HEK293T (cell line): ENCODE results near the gene ASPM.
"Not testable (repeated sequence)": the region's sequence is repeated elsewhere in the genome, so short reads cannot be mapped to it uniquely, and the experiment has no call there.

Experiments
- CTCF ChIA-PET: fragments of 350-600 bp; formaldehyde crosslinking; extraction: SDS; loops from one replicate; lab custom pipeline; 2021; ENCODE audit warnings: antibody characterized with exemption, inconsistent platforms; lab: Yijun Ruan, JAX
- POLR2A ChIA-PET: fragments of 350-600 bp; formaldehyde crosslinking; extraction: SDS; loops from one replicate; lab custom pipeline; 2020; ENCODE audit warnings: antibody characterized with exemption, inconsistent platforms; lab: Yijun Ruan, JAX
- DNase-seq: peaks from one replicate; pipeline ENCODE4 v3.0.0; 2012; ENCODE audit warnings: mixed read lengths; ENCODE audit errors: extremely low spot score
- ARNT ChIP-seq: fragments of 450-650 bp; IDR thresholded peaks from 2 replicates; pipeline ENCODE4 v1.6.1; 2017; ENCODE audit warnings: mild to moderate bottlenecking
- BHLHE40 ChIP-seq: fragments of 450-650 bp; IDR thresholded peaks from 2 replicates; pipeline ENCODE4 v1.6.1; 2016; ENCODE audit warnings: mild to moderate bottlenecking, moderate library complexity, borderline replicate concordance
- CTBP1 ChIP-seq: fragments of 450-650 bp; IDR thresholded peaks from 2 replicates; pipeline ENCODE4 v1.6.1; 2016; ENCODE audit warnings: borderline replicate concordance
- ELF4 ChIP-seq: fragments of 450-650 bp; IDR thresholded peaks from 2 replicates; pipeline ENCODE4 v1.6.1; 2017; ENCODE audit warnings: antibody characterized with exemption
- FOXA1 ChIP-seq: fragments of 450-650 bp; IDR thresholded peaks from 2 replicates; pipeline ENCODE4 v1.6.1; 2016; ENCODE audit warnings: mild to moderate bottlenecking
- FOXK2 ChIP-seq: fragments of 450-650 bp; IDR thresholded peaks from 2 replicates; pipeline ENCODE4 v1.6.1; 2016; ENCODE audit warnings: mild to moderate bottlenecking
- FOXM1 ChIP-seq: fragments of 450-650 bp; IDR thresholded peaks from 2 replicates; pipeline ENCODE4 v1.6.1; 2017; ENCODE audit warnings: mild to moderate bottlenecking, borderline replicate concordance
- HDGF ChIP-seq: fragments of 450-650 bp; IDR thresholded peaks from 2 replicates; pipeline ENCODE4 v1.6.1; 2017; ENCODE audit warnings: antibody characterized with exemption, borderline replicate concordance
- L3MBTL2 ChIP-seq: fragments of 450-650 bp; conservative IDR thresholded peaks from 2 replicates; pipeline ENCODE4 v1.6.1; 2016; ENCODE audit warnings: mild to moderate bottlenecking
- LEF1 ChIP-seq: fragments of 450-650 bp; IDR thresholded peaks from 2 replicates; pipeline ENCODE4 v1.6.1; 2017; ENCODE audit warnings: mild to moderate bottlenecking, borderline replicate concordance
- NFRKB ChIP-seq: fragments of 450-650 bp; IDR thresholded peaks from 2 replicates; pipeline ENCODE4 v1.6.1; 2016; ENCODE audit warnings: mild to moderate bottlenecking, moderate library complexity
- PKNOX1 ChIP-seq: fragments of 450-650 bp; IDR thresholded peaks from 2 replicates; pipeline ENCODE4 v1.6.1; 2016
- SP1 ChIP-seq: fragments of 450-650 bp; IDR thresholded peaks from 2 replicates; pipeline ENCODE4 v1.6.1; 2017
- SUZ12 ChIP-seq: fragments of 450-650 bp; IDR thresholded peaks from 2 replicates; pipeline ENCODE4 v1.6.1; 2016; ENCODE audit warnings: mild to moderate bottlenecking
- TARDBP ChIP-seq: fragments of 450-650 bp; IDR thresholded peaks from 2 replicates; pipeline ENCODE4 v1.6.1; 2016

The ASPM gene

GRCh38 chr1:197042676-197043341, 103.7 kb downstream of the ASPM start:
- TF ChIP-seq BHLHE40, result no peak
- TF ChIP-seq ELF4, result no peak
- no peak for TF ChIP-seq HDGF
- no peak for TF ChIP-seq LEF1
- TF ChIP-seq SUZ12, result no peak
- no peak for TF ChIP-seq L3MBTL2
- no peak for TF ChIP-seq FOXA1
- TF ChIP-seq SP1, result no peak
- POLR2A ChIA-PET, result no interaction called here
- CTCF ChIA-PET, result no interaction called here
- no peak for DNase-seq

- ChIA-PET CTCF (no interaction called here), POLR2A (no interaction called here)
- TF ChIP-seq ARNT, result no peak
- no peak for DNase-seq
Measured at GRCh38 chr1:197041486-197042353, 104.7 kb downstream of the ASPM start.

GRCh38 chr1:197036861-197037260, 109.6 kb downstream of the ASPM start:
- TF ChIP-seq PKNOX1 (no peak), FOXK2 (no peak), ELF4 (no peak), FOXA1 (no peak), SP1 (no peak), SUZ12 (no peak), HDGF (no peak), CTBP1 (no peak), TARDBP (no peak), NFRKB (no peak), BHLHE40 (no peak), ARNT (no peak), L3MBTL2 (no peak), LEF1 (no peak), FOXM1 (no peak)
- DNase-seq, result no peak
- CTCF ChIA-PET, result interaction anchor here (0.6 kb wide), 1 partner anchor 1123 kb away, joined by 3 read pairs; no protein-coding TSS in a partner anchor
- POLR2A ChIA-PET, result no interaction called here

- POLR2A ChIA-PET, CTCF ChIA-PET: not testable (repeated sequence)
Measured at GRCh38 chr1:197034631-197035339, 111.7 kb downstream of the ASPM start.

More at GRCh38 chr1:197034631-197035339, 111.7 kb downstream of the ASPM start:
- not testable (repeated sequence) for DNase-seq
